ENCODE results near the gene FPR3.

DNA sequence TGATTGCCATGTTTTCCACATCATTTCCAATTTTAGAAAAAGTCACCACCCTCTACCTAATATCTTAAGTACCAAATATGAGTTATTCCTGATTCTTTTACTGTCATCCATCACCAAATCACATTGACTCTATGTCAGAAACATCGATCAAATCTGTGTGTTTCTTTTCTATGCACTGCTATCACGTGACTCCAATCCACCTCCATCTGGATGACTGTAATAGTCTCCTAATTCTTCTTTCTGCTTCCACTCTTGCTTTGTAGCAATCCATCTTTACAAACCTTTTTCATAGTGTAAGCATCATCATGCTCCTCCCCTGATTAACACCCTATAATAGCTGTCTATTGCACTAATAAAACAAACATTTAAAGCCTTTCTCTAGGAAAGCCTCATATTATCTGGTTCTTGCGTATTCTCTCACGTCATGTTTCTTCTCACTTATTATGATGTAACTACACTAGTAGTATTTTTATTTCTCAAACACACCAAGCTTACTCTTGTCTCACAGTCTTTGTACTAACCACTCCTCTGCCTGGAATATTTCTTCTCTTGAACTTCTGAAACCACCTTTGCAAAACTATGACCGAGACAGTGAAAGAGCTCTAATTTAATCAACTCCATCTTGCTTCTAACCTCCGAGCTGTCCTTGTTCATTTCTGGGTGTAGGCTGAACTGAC lies 10.7 kb upstream of the FPR3 start:
- no peak for TF ChIP-seq CTCF (IDR thresholded peaks at IDR 0.05)
- TF ChIP-seq EP300 (IDR thresholded peaks at IDR 0.05) = no peak
- TF ChIP-seq POLR2AphosphoS5 (IDR thresholded peaks at IDR 0.05) = no peak

Data from sigmoid colon (tissue), 4 donors.